ENCODE data around the gene SHLD3.
"Not testable (repeated sequence)": the region's sequence is repeated elsewhere in the genome, so short reads cannot be mapped to it uniquely, and the experiment has no call there.

DNA sequence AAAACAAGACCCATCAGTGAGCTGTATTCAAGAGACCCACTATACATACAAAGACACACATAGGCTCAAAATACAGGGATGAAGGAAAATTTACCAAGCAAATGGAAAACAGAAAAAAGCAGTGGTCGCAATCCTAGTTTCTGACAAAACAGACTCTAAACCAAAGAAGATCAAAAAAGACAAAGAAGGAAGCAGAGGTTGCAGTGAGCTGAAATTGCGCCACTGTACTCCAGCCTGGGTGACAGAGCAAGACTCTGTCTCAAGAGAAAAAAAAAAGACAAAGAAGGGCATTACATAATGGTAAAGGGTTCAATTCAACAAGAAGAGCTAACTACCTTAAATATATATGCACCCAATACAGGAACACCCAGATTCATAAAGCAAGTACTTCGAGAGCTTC lies 51.2 kb downstream of the SHLD3 start:
- TF ChIP-seq, protein P1, sequence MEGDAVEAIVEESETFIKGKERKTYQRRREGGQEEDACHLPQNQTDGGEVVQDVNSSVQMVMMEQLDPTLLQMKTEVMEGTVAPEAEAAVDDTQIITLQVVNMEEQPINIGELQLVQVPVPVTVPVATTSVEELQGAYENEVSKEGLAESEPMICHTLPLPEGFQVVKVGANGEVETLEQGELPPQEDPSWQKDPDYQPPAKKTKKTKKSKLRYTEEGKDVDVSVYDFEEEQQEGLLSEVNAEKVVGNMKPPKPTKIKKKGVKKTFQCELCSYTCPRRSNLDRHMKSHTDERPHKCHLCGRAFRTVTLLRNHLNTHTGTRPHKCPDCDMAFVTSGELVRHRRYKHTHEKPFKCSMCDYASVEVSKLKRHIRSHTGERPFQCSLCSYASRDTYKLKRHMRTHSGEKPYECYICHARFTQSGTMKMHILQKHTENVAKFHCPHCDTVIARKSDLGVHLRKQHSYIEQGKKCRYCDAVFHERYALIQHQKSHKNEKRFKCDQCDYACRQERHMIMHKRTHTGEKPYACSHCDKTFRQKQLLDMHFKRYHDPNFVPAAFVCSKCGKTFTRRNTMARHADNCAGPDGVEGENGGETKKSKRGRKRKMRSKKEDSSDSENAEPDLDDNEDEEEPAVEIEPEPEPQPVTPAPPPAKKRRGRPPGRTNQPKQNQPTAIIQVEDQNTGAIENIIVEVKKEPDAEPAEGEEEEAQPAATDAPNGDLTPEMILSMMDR (IDR thresholded peaks at IDR 0.05; ENCODE audit: insufficient read depth, low read length, poor library complexity, severe bottlenecking) = not testable (repeated sequence)
- not testable (repeated sequence) for TF ChIP-seq EZH2phosphoT487 (conservative IDR thresholded peaks at IDR 0.05; ENCODE audit: low read length)

Measured in SU-DHL-6 (cell line).